Measurements from ENCODE around the gene SYNJ2. TPM values are rescaled to one million over a fixed set of nuclear protein-coding genes. Genes with fewer than 3 reads are reported as not detected.

The SYNJ2 gene
- total RNA-seq, 1 experiment from 2014 or later: 10.3 TPM

DNA sequence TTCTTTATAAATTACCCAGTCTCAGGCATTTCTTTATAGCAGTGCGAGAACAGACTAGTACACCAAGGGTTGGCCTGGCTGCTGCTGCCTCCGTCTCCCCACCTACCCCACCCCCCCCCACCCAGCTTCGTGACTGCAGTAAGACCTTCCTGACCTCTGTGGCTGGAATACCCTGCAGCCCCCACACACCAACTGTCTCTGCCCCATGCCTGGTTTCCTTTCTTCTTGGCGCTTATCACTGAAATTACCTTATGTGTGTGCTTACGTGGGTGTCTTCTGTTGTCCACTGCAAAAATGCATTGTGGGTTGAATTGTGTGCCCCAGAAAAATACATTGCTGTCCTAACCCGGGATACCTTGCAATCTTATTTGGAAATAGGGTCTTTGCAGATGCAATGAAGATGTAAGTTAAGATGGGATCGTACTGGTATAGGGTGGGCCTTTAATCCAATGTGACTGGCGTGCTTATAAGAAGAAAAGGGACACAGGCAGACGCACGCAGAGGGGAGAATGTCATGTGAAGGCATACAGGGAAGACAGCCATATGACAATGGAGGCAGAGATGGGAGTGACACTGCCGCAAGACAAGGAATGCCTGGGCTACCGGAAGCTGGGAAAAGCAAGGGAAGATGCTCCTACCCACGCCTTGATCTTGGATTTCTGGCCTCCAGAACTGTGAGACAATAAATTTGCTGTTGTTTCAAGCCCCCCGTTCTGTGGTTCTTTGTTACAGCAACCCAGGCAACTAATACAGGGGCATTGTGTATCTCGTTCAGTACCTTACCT is 15.4 kb downstream of the SYNJ2 start:
- TF ChIP-seq CTCF (IDR thresholded peaks at IDR 0.05; ENCODE audit: unreplicated experiment): no peak
- intact Hi-C loops (cut with micrococcal nuclease): no loop called here
- POLR2A ChIA-PET: no interaction called here
- CTCF ChIA-PET: no interaction called here
- Mint-ChIP-seq H3K9me3 (ENCODE audit: unreplicated experiment) (no peaks in the 10 kb centered on the region), H3K27me3 (ENCODE audit: insufficient read depth, unreplicated experiment) (no peaks in the 10 kb centered on the region), H3K4me1 (ENCODE audit: insufficient read depth, unreplicated experiment) (peaks cover 20% of the 10 kb centered on the region), H3K27ac (ENCODE audit: low read depth, unreplicated experiment) (no peak overlapping the region), H3K36me3 (ENCODE audit: insufficient read depth, unreplicated experiment) (no peaks in the 10 kb centered on the region), H3K4me3 (ENCODE audit: unreplicated experiment) (no peak overlapping the region)
- no peak for DNase-seq (ENCODE audit: unreplicated experiment)
- no TSS peak for BruUV-seq (replicated peaks)

DNA sequence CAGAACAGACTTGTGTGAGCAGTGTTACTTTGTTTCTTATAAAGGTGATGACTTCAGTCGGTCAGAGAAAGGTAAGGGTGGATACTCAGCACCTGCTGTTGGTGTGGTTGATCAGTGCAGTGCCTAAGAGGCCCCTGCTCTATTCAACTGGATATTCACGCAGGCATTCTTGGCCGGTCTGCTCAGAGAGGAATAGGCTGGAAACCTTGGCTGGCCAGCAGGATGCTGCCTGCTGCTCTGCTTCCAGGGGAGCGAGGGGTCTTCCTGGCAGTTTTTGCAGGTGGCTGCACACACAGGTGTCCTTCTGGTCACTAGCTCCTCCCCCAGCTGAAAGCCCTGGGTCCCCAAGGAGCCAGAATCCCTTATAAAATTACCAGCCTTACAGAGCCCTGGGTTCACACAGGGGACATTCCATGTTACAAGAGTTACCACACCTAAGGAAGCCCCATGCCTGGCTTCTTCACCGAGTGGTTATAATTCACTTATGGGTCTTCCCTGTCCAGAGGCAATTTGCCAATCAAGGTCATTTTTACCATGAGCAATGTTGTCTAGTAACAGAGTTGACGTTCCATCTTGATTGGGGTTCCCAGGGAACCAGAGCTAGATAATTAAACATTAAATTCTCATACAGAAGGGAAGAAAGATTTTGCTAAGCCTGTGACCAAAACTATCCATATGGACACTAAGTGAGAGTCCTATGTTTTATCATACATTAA is 16.4 kb downstream of the SYNJ2 start:
- H3K36me3 Mint-ChIP-seq (ENCODE audit: insufficient read depth, unreplicated experiment): no peaks in the 10 kb centered on the region
- H3K4me1 Mint-ChIP-seq (ENCODE audit: insufficient read depth, unreplicated experiment): peaks cover 26% of the 10 kb centered on the region
- ChIA-PET POLR2A (no interaction called here), CTCF (interaction anchor here (0.6 kb wide), 1 partner anchor 1083 kb away, joined by 3 read pairs; no protein-coding TSS in a partner anchor)
- BruUV-seq (replicated peaks): no TSS peak
- H3K4me3 Mint-ChIP-seq (ENCODE audit: unreplicated experiment): no peak overlapping the region
- no peaks in the 10 kb centered on the region for H3K27me3 Mint-ChIP-seq (ENCODE audit: insufficient read depth, unreplicated experiment)
- DNase-seq (ENCODE audit: unreplicated experiment): no peak
- no peaks in the 10 kb centered on the region for H3K9me3 Mint-ChIP-seq (ENCODE audit: unreplicated experiment)
- no peak for TF ChIP-seq CTCF (IDR thresholded peaks at IDR 0.05; ENCODE audit: unreplicated experiment)
- H3K27ac Mint-ChIP-seq (ENCODE audit: low read depth, unreplicated experiment): no peak overlapping the region
- intact Hi-C loops (cut with micrococcal nuclease): no loop called here

- intact Hi-C loops (cut with micrococcal nuclease): no loop called here
- ChIA-PET POLR2A (no interaction called here), CTCF (interaction anchor here (0.6 to 1.0 kb wide), 2 partner anchors 19 to 805 kb away, joined by 3 to 4 read pairs; no protein-coding TSS in a partner anchor)
- H3K36me3 Mint-ChIP-seq (ENCODE audit: insufficient read depth, unreplicated experiment): no peaks in the 10 kb centered on the region
- BruUV-seq (replicated peaks): no TSS peak
- no peaks in the 10 kb centered on the region for H3K27me3 Mint-ChIP-seq (ENCODE audit: insufficient read depth, unreplicated experiment)
- no peak overlapping the region for H3K4me3 Mint-ChIP-seq (ENCODE audit: unreplicated experiment)
- H3K27ac Mint-ChIP-seq (ENCODE audit: low read depth, unreplicated experiment): no peak overlapping the region
- no peak for DNase-seq (ENCODE audit: unreplicated experiment)
- H3K9me3 Mint-ChIP-seq (ENCODE audit: unreplicated experiment): no peaks in the 10 kb centered on the region
- TF ChIP-seq CTCF (IDR thresholded peaks at IDR 0.05; ENCODE audit: unreplicated experiment): no peak
- H3K4me1 Mint-ChIP-seq (ENCODE audit: insufficient read depth, unreplicated experiment): peaks cover 33% of the 10 kb centered on the region
These were observed 17.1 kb downstream of the SYNJ2 start for GRCh38 chr6:157998707-157999167.

Data from MCF 10A (cell line).